Neural progenitor cell (in vitro differentiated cells): ENCODE measurements around the gene OR4N2.
"Not testable (repeated sequence)": the region's sequence is repeated elsewhere in the genome, so short reads cannot be mapped to it uniquely, and the experiment has no call there.

Experiments
- CTCF ChIP-seq: fragments of 200-600 bp; sonication (generic); IDR thresholded peaks from 2 replicates; pipeline ENCODE4 v1.5.1; 2017; ENCODE audit warnings: antibody characterized with exemption, mild to moderate bottlenecking
- EZH2 ChIP-seq: fragments of 200-600 bp; sonication (generic); IDR thresholded peaks from 2 replicates; pipeline ENCODE4 v1.6.1; 2017; ENCODE audit warnings: antibody characterized with exemption, mild to moderate bottlenecking, moderate library complexity
- EZH2phosphoT487 ChIP-seq: fragments of 200-600 bp; sonication (generic); IDR thresholded peaks from 2 replicates; pipeline ENCODE4 v1.6.1; 2017; ENCODE audit warnings: antibody characterized with exemption

- not testable (repeated sequence) for TF ChIP-seq CTCF, EZH2, EZH2phosphoT487
Measured at GRCh38 chr14:19796520-19797108, 7.0 kb upstream of the OR4N2 start.
